GM12801 (cell line): ENCODE data around the gene KCNQ5.

Source experiments
- TF ChIP-seq, protein P1 (sequence below): IDR thresholded peaks from one replicate; pipeline ENCODE4 v1.5.1; 2011; ENCODE audit warnings: control low read depth; ENCODE audit not compliant: insufficient read length; ENCODE audit errors: extremely low read depth

KCNQ5 gene

DNA sequence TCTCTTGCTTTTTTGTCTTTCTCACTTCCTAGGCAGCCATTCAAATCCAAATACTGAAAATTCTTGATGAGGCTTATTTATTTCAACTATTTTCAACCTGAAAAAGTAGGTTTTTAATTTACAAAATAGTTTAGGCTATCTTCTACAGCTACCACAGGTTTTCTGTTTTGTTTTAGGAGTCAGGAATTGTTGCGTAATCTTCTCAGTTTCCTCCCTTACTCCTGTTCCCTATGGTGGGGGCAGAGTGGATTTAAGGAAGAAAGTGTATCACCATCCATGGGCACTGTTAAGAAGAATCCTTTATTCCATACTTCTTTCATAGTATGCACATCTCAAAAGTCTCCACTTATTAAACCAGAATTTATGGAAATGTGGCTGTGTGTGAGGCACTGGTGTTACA lies 421.0 kb downstream of the KCNQ5 start:
- TF ChIP-seq, protein P1, sequence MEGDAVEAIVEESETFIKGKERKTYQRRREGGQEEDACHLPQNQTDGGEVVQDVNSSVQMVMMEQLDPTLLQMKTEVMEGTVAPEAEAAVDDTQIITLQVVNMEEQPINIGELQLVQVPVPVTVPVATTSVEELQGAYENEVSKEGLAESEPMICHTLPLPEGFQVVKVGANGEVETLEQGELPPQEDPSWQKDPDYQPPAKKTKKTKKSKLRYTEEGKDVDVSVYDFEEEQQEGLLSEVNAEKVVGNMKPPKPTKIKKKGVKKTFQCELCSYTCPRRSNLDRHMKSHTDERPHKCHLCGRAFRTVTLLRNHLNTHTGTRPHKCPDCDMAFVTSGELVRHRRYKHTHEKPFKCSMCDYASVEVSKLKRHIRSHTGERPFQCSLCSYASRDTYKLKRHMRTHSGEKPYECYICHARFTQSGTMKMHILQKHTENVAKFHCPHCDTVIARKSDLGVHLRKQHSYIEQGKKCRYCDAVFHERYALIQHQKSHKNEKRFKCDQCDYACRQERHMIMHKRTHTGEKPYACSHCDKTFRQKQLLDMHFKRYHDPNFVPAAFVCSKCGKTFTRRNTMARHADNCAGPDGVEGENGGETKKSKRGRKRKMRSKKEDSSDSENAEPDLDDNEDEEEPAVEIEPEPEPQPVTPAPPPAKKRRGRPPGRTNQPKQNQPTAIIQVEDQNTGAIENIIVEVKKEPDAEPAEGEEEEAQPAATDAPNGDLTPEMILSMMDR = no peak

DNA sequence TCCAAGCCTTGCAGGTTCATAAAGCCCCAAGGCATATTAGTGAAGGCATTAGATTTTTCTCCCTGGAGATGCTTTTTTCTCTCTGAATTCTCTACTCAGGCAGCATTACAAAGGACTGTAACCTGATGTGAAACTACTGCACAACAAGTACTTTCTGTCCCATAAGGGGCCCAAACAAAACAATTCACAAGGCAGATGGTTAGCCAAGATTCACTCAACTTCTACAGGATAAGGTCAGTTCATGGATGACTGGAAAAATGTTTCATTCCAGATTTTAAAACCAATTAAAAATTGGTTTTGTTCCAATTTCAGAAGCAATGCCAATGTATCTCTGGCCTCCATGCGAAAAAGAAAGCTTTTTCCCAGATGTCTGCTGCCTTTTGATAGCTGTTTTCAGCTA lies 421.6 kb downstream of the KCNQ5 start:
- TF ChIP-seq, protein P1 = no peak

DNA sequence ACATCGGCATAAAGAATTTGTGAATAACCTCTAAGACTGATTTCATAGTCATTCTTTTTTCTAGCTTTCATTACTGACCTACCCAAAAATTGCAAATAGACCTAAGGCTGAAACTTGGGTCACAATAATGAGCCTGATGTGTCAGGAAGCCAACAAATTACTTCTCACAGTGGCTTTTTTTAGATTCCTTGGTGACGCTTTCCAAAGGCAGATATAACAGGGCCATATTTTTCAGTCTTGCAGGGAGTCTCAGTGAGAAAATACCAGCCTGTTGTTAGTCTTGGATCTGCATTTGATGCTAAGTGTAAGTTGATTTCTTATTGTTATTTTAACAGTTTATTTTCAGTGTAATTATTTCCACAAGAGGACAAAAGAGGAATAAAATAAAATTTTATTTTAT lies 423.7 kb downstream of the KCNQ5 start:
- TF ChIP-seq, protein P1 = no peak

DNA sequence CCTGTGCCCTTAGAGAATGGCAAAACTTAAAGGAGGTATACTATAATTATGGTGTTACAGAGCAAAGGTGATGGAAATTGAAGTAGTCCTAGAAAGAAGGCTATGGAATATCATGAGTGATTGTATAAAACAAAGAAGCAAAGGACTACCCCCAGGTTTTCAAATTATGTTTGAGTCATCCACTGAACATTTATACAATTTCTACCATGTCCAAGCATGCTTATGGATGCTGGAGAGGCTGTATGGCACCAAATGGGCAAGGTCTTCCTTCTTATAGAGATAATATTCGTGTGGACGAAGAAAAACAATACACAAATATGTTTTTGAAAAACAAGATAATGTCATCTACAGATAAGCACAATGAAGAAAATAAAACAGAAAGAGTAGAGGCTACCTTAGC lies 425.9 kb downstream of the KCNQ5 start:
- TF ChIP-seq, protein P1 = no peak

DNA sequence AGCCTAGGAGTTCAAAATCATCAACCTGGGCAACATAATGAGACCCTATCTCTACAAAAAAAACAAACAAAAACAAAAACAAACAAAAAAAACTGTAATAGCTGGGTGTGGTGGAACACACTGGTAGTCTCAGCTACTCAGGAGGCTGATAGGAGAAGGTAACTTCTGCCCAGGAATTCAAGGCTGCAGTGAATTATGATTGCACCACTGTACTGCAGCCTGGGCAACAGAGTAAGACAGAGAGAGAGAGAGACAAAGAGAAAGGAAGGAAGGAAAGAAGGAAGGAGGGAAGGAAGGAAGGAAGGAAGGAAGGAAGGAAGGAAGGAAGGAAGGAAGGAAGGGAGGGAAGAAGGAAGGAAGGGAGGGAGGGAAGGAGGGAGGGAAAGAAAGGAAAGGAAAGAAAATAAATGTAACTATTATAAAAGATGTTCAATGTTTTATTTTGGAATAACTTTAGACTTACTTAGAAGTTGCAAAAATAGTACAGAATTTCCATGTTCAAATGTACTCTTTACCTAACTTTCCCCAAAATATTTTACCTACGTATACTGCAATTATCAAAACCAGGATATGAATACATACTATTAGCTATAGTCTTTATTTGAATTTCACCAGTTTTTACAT lies 428.2 kb downstream of the KCNQ5 start:
- TF ChIP-seq, protein P1 = no peak

DNA sequence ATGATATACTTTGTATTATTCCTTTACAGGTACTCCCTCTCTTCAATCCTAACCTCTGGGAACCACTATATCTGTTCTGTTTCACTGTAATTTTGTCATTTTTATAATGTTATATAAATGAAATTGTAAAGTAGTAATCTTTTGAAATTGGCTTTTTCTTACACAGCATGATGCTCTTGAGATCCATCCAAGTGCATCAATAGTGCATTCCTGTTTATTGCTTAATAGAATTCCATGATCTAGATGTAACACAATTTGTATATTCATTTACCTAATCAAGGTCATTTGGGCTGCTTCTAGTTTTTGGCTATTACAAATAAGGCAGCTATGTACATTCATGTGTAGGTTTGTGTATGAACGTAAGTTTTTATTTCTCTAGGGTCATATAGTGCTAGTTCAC lies 428.8 kb downstream of the KCNQ5 start:
- TF ChIP-seq, protein P1 = no peak

DNA sequence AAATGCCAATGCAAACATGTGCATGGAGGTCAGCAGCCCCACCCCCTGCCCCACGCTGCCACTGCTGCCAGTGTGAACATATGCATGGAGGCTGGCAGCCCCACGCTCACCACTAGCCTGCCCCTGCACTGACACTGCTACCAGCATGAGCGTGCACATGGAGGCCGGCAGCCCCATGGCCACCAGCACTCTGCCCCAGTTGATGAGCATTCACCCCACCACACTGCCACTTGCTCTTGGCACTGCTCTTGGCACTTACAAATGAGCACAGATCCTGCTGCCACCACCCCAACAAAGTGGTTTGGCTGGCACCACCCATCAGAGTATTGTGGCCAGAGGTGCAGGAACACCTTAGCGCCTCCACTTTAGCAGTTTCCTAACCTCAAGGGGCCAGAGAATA lies 429.3 kb downstream of the KCNQ5 start:
- TF ChIP-seq, protein P1 = no peak

DNA sequence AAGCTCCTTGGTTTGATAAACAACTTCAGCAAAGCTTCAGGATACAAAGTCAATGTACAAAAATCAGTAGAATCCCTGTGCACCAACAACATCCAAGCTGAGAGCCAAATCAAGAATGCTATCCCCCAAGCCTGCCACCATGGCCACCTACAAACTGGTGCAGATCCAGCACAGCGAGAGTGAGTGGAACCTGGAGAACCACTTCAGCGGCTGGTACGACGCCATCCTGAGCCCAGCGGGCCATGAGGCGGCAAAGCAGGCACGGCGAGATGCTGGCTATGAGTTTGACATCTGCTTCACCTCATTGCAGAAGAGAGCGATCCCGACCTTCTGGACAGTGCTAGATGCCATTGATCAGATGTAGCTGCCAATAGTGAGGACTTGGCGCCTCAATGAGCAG lies 433.1 kb downstream of the KCNQ5 start:
- TF ChIP-seq, protein P1 = no peak
